ENCODE results near the gene IFNL4.

The IFNL4 gene

DNA sequence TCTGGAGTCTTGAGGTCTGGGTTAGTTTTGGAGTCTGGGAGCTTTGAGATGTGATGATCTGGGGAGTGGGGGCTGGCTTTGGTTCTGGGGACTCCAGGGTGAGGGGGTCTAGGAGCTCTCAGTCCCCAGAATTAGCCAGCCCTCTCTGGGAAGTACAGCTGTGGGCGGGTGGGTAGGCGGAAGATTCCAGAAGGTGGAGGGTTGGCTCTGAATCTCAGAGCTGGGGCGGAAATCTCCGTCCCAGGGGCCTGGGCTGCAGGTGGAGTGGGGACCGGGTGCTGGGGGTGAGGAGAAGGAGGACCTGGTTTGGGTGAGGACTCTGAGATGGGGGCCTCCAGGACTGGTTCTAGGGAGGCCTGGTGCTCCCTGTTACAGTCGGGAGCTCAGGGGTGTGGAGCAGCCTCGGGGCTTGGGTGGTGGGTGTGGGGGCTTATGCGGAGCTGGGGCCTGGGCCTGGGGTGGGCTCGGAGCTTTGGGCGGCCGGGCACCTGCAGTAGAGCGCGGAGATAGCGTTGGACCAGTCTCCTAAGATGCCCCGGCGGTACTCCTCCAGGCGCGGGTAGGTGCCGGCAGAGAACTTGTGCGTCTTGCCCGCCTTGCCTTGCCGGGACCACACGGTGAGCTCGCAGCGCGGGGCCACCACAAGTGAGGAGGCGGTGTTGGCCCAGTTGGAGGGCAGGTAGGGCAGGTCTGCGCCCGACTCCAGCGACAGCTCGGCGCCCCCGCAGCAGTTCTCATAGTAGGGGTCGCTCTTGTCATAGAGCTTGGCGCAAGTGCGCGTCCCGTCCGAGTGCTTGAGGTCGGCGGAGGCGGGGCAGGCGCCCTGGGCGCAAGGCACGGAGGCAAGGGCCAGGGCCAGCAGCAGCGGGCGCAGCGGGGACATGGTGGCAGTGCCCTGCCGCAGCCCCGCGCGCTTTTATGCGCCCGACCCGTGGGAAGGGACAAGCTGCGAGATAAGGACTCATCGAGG, 45.0 kb downstream of the IFNL4 start, which contains the start of gene SYCN:
Gene SYCN (minus strand): TSS at position 892 of the 970 bp plus-strand sequence. CDS start 9 bp downstream, at position 883.
- Histone ChIP-seq H3K27ac (replicated peaks) (no peak within 1 kb of the TSS), H3K27me3 (ENCODE audit: insufficient read depth, poor library complexity, severe bottlenecking) (peaks cover 40% of the 10 kb centered on the region), H3K4me3 (replicated peaks; ENCODE audit: insufficient read depth, low read length) (no peak within 1 kb of the TSS)
- no peak for TF ChIP-seq GABPA (IDR thresholded peaks at IDR 0.05; ENCODE audit: low read depth)
- TF ChIP-seq, protein P1, sequence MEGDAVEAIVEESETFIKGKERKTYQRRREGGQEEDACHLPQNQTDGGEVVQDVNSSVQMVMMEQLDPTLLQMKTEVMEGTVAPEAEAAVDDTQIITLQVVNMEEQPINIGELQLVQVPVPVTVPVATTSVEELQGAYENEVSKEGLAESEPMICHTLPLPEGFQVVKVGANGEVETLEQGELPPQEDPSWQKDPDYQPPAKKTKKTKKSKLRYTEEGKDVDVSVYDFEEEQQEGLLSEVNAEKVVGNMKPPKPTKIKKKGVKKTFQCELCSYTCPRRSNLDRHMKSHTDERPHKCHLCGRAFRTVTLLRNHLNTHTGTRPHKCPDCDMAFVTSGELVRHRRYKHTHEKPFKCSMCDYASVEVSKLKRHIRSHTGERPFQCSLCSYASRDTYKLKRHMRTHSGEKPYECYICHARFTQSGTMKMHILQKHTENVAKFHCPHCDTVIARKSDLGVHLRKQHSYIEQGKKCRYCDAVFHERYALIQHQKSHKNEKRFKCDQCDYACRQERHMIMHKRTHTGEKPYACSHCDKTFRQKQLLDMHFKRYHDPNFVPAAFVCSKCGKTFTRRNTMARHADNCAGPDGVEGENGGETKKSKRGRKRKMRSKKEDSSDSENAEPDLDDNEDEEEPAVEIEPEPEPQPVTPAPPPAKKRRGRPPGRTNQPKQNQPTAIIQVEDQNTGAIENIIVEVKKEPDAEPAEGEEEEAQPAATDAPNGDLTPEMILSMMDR (IDR thresholded peaks at IDR 0.05; ENCODE audit: insufficient read depth, low read length): no peak
- no peak for DNase-seq (ENCODE audit: low read depth in 1 of 2, low spot score in 1 of 2)

DNA sequence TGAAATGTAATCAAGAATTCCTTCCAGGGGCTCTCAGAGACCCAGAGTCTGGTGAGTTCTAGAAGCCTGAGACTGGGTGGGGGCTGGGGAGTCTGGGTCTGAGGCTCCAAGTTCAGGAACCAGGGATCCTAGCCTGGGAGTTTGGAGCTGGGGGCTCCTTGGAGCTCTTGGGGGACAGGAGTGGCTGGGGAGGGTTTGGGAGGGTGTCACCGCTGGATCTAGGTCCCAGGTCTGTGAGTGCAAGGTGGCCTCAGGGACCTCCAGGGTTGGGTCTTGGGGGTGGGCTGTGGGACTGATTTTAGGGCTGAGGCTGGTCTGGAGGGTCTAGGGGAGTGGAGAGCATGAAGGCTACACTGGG, 45.7 kb downstream of the IFNL4 start:
- no peak overlapping the region for H3K27ac ChIP-seq (replicated peaks)
- peaks cover 44% of the 10 kb centered on the region for H3K27me3 ChIP-seq (ENCODE audit: insufficient read depth, poor library complexity, severe bottlenecking)
- H3K4me3 ChIP-seq (replicated peaks; ENCODE audit: insufficient read depth, low read length): no peak overlapping the region
- no peak for DNase-seq (ENCODE audit: low read depth in 1 of 2, low spot score in 1 of 2)
- no peak for TF ChIP-seq POLR2AphosphoS5 (IDR thresholded peaks at IDR 0.05; ENCODE audit: low read depth)
- TF ChIP-seq, protein P1 (IDR thresholded peaks at IDR 0.05; ENCODE audit: insufficient read depth, low read length): no peak
- TF ChIP-seq SPI1 (IDR thresholded peaks at IDR 0.05; ENCODE audit: borderline replicate concordance, low read depth): no peak
- TF ChIP-seq GABPA (IDR thresholded peaks at IDR 0.05; ENCODE audit: low read depth): no peak
- TF ChIP-seq, protein P2, sequence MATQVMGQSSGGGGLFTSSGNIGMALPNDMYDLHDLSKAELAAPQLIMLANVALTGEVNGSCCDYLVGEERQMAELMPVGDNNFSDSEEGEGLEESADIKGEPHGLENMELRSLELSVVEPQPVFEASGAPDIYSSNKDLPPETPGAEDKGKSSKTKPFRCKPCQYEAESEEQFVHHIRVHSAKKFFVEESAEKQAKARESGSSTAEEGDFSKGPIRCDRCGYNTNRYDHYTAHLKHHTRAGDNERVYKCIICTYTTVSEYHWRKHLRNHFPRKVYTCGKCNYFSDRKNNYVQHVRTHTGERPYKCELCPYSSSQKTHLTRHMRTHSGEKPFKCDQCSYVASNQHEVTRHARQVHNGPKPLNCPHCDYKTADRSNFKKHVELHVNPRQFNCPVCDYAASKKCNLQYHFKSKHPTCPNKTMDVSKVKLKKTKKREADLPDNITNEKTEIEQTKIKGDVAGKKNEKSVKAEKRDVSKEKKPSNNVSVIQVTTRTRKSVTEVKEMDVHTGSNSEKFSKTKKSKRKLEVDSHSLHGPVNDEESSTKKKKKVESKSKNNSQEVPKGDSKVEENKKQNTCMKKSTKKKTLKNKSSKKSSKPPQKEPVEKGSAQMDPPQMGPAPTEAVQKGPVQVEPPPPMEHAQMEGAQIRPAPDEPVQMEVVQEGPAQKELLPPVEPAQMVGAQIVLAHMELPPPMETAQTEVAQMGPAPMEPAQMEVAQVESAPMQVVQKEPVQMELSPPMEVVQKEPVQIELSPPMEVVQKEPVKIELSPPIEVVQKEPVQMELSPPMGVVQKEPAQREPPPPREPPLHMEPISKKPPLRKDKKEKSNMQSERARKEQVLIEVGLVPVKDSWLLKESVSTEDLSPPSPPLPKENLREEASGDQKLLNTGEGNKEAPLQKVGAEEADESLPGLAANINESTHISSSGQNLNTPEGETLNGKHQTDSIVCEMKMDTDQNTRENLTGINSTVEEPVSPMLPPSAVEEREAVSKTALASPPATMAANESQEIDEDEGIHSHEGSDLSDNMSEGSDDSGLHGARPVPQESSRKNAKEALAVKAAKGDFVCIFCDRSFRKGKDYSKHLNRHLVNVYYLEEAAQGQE (IDR thresholded peaks at IDR 0.05; ENCODE audit: insufficient replicate concordance, low read depth): no peak

GRCh38 chr19:39200803-39201115, 47.9 kb downstream of the IFNL4 start:
- TF ChIP-seq, protein P1 (IDR thresholded peaks at IDR 0.05; ENCODE audit: insufficient read depth, low read length): no peak
- TF ChIP-seq SPI1 (IDR thresholded peaks at IDR 0.05; ENCODE audit: borderline replicate concordance, low read depth) (no peak), GABPA (IDR thresholded peaks at IDR 0.05; ENCODE audit: low read depth) (no peak), POLR2AphosphoS5 (IDR thresholded peaks at IDR 0.05; ENCODE audit: low read depth) (no peak)
- TF ChIP-seq, protein P2 (IDR thresholded peaks at IDR 0.05; ENCODE audit: insufficient replicate concordance, low read depth): no peak
- Histone ChIP-seq H3K4me3 (replicated peaks; ENCODE audit: insufficient read depth, low read length) (no peak overlapping the region), H3K27ac (replicated peaks) (no peak overlapping the region), H3K27me3 (ENCODE audit: insufficient read depth, poor library complexity, severe bottlenecking) (peaks cover 60% of the 10 kb centered on the region)
- no peak for DNase-seq (ENCODE audit: low read depth in 1 of 2, low spot score in 1 of 2)

Measured in HL-60 (cell line).